ENCODE results near the gene NTM.
"Not testable (repeated sequence)": the region's sequence is repeated elsewhere in the genome, so short reads cannot be mapped to it uniquely, and the experiment has no call there.

The NTM gene

GRCh38 chr11:131894615-131895544 is 524.5 kb downstream of the NTM start:
- no peak for DNase-seq (ENCODE audit: low read depth)

- DNase-seq (ENCODE audit: low read depth): no peak
Measured at GRCh38 chr11:131895865-131896264, 525.5 kb downstream of the NTM start.

GRCh38 chr11:131896978-131897615 is 526.7 kb downstream of the NTM start:
- DNase-seq (ENCODE audit: low read depth): no peak

- no peak for DNase-seq (ENCODE audit: low read depth)
Measured at GRCh38 chr11:131897956-131898355, 527.5 kb downstream of the NTM start.

- no peak for DNase-seq (ENCODE audit: low read depth)
Measured at GRCh38 chr11:131898949-131899348, 528.5 kb downstream of the NTM start.

GRCh38 chr11:131899950-131900580 is 529.6 kb downstream of the NTM start:
- DNase-seq (ENCODE audit: low read depth): no peak

GRCh38 chr11:131902421-131902820 is 532.0 kb downstream of the NTM start:
- DNase-seq (ENCODE audit: low read depth): no peak

- DNase-seq (ENCODE audit: low read depth): no peak
Measured at GRCh38 chr11:131903074-131903473, 532.7 kb downstream of the NTM start.

- DNase-seq (ENCODE audit: low read depth): no peak
Measured at GRCh38 chr11:131904756-131905155, 534.3 kb downstream of the NTM start.

GRCh38 chr11:131906963-131907362 is 536.5 kb downstream of the NTM start:
- no peak for DNase-seq (ENCODE audit: low read depth)

GRCh38 chr11:131907371-131907770 is 537.0 kb downstream of the NTM start:
- DNase-seq (ENCODE audit: low read depth): no peak

GRCh38 chr11:131908316-131908715 is 537.9 kb downstream of the NTM start:
- no peak for DNase-seq (ENCODE audit: low read depth)

GRCh38 chr11:131909426-131910177 is 539.2 kb downstream of the NTM start:
- DNase-seq (ENCODE audit: low read depth): no peak

GRCh38 chr11:131910178-131910522 is 539.7 kb downstream of the NTM start:
- DNase-seq (ENCODE audit: low read depth): no peak

- DNase-seq (ENCODE audit: low read depth): no peak
Measured at GRCh38 chr11:131910523-131911387, 540.3 kb downstream of the NTM start.

- DNase-seq (ENCODE audit: low read depth): not testable (repeated sequence)
Measured at GRCh38 chr11:131911388-131912032, 541.1 kb downstream of the NTM start.

GRCh38 chr11:131912134-131912533 is 541.7 kb downstream of the NTM start:
- DNase-seq (ENCODE audit: low read depth): no peak

- no peak for DNase-seq (ENCODE audit: low read depth)
Measured at GRCh38 chr11:131913267-131913666, 542.9 kb downstream of the NTM start.

GRCh38 chr11:131914361-131914774 is 544.0 kb downstream of the NTM start:
- no peak for DNase-seq (ENCODE audit: low read depth)

- DNase-seq (ENCODE audit: low read depth): no peak
Measured at GRCh38 chr11:131916638-131917037, 546.2 kb downstream of the NTM start.
